ENCODE measurements around the gene CDK5RAP2. TPM values are rescaled to one million over a fixed set of nuclear protein-coding genes. Genes with fewer than 3 reads are reported as not detected.
"Not testable (repeated sequence)": the region's sequence is repeated elsewhere in the genome, so short reads cannot be mapped to it uniquely, and the experiment has no call there.

CDK5RAP2 gene
- total RNA-seq, 1 donor from 2014 or later = 54.7 TPM

DNA sequence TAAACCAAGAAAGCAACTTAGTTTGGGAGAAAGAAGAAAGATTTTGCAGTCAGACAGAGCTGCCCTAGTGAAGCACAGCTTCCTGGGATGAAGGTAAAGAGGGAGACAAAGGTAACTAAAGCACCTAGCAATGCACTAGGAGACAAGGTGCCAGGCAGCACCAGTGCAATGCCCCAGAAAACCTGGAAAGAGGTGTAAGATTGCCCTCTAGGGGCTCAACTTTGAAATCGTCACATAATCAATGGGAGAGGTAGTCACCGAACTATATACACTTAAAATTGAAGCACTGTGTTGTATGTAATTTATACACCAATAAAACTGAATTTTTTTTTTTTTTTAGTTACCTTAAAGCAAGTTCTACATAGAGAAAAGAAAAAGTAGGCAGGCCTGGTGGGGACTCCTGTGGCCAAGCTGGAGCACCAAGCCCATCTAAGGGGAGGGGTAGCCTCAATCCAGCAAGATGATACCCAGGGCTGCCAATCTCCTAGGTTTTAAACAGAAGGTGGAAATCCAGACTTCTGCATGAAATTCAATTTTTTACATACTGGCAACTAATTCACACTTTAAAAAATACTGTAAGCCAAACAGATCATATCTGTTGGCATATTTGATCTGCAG lies 48.2 kb downstream of the CDK5RAP2 start:
- Histone ChIP-seq H3K27me3 (ENCODE audit: low read depth) (no peaks in the 10 kb centered on the region), H3K36me3 (peaks cover 77% of the 10 kb centered on the region), H3K9me3 (no peaks in the 10 kb centered on the region), H3K4me1 (no peaks in the 10 kb centered on the region), H3K4me3 (no peak overlapping the region), H3K27ac (peak overlapping the region; percentile 48)
- DNase-seq (no peak), ATAC-seq (peak; percentile 85 to 88)
- intact Hi-C loops (cut with DNase I) = no loop called here
- TF ChIP-seq, protein P1, sequence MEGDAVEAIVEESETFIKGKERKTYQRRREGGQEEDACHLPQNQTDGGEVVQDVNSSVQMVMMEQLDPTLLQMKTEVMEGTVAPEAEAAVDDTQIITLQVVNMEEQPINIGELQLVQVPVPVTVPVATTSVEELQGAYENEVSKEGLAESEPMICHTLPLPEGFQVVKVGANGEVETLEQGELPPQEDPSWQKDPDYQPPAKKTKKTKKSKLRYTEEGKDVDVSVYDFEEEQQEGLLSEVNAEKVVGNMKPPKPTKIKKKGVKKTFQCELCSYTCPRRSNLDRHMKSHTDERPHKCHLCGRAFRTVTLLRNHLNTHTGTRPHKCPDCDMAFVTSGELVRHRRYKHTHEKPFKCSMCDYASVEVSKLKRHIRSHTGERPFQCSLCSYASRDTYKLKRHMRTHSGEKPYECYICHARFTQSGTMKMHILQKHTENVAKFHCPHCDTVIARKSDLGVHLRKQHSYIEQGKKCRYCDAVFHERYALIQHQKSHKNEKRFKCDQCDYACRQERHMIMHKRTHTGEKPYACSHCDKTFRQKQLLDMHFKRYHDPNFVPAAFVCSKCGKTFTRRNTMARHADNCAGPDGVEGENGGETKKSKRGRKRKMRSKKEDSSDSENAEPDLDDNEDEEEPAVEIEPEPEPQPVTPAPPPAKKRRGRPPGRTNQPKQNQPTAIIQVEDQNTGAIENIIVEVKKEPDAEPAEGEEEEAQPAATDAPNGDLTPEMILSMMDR (IDR thresholded peaks at IDR 0.05) = peak; percentile 41

DNA sequence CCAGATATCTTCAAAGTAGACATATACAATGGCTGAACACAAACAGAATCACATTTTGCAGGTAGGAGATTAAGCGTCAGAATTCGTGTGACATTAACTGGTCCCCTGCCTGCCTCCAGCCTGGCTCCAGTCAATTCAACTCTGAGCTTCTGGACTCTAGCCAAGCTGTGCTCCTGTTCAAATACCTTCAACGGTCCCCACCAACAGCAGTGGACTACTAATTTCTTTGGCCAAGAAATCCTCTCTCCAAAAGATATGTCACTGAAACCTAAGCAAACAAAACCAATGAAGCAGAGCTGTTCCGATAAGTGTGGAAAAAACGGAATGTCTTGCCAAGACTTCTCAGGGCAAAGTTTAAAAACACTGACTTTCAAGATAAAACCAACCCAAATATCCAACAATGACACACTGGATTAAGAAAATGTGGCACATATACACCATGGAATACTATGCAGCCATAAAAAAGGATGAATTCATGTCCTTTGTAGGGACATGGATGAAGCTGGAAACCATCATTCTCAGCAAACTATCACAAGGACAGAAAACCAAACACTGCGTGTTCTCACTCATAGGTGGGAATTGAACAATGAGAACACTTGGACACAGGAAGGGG lies 49.6 kb downstream of the CDK5RAP2 start:
- ATAC-seq; H3K27ac ChIP-seq; H3K4me1 ChIP-seq; H3K9me3 ChIP-seq; intact Hi-C loops (cut with DNase I); H3K4me3 ChIP-seq; H3K27me3 ChIP-seq (ENCODE audit: low read depth); DNase-seq: not testable (repeated sequence)
- H3K36me3 ChIP-seq = peaks cover 80% of the 10 kb centered on the region

DNA sequence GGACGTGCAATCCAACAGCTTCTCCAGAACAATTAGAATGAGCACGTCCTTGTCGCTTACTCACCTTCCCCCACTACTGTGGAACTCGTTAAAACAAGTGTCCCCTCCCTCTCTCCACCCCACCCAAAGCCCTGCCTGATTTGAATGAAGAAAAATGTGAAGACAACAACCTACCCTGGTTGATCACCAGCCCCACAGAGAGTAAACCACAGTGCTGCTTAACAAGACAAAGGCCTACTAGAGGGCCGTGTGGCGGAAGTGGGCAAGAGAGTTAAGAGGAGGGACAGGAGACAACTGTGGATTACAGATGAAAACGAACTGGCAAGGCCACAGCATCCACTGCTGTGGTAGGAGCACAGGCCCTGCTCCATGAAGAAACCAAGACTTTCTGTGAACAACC lies 51.1 kb downstream of the CDK5RAP2 start:
- Histone ChIP-seq H3K4me1 (peaks cover 8% of the 10 kb centered on the region), H3K9me3 (no peaks in the 10 kb centered on the region), H3K4me3 (no peak overlapping the region), H3K36me3 (peaks cover 80% of the 10 kb centered on the region), H3K27ac (no peak overlapping the region), H3K27me3 (ENCODE audit: low read depth) (no peaks in the 10 kb centered on the region)
- intact Hi-C loops (cut with DNase I) = no loop called here
- TF ChIP-seq, protein P1 (IDR thresholded peaks at IDR 0.05) = no peak
- ATAC-seq (no peak), DNase-seq (no peak)

DNA sequence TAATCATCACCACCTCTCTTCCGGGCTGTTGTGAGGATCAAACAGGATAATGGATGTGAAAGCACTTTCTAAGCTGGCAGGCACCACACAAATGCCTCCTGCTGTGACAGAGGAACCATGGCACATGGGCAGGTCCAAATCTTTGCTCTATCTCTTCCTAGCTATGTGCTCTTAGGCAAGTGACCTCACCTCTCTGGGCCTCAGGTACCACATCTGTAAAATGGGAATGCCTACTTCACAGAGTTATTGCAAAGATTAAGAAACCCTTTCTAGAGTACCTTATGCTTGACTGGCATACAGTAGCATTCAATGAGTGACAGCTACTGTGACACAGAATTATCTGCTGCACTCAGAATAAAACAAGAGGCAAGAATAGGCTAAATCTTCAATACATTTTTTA lies 51.6 kb downstream of the CDK5RAP2 start:
- ATAC-seq = no peak
- TF ChIP-seq, protein P1 (IDR thresholded peaks at IDR 0.05) = no peak
- Histone ChIP-seq H3K27ac (no peak overlapping the region), H3K4me3 (no peak overlapping the region), H3K36me3 (peaks cover 82% of the 10 kb centered on the region), H3K4me1 (peaks cover 8% of the 10 kb centered on the region), H3K9me3 (no peaks in the 10 kb centered on the region), H3K27me3 (ENCODE audit: low read depth) (no peaks in the 10 kb centered on the region)
- no peak for DNase-seq
- intact Hi-C loops (cut with DNase I) = no loop called here

DNA sequence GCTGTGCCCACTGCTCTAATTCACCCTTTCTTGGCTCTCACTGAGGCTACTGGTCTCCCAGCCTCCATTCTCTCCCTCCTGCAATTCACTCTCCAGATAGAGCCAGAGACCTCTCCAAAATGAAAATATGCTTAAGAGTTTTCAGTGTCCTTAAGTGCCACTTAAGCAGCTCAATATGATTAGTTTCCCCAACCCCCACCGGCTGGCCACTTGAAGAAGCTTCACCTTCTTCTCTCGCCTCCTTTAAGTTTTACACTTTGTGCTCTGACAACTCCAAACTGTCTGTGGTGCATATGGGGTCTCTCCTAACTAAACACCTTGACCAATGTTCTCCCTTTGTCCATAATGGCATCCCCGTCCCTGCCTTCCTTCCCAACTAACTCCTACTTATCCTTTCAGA lies 53.4 kb downstream of the CDK5RAP2 start:
- DNase-seq (peak; percentile 58), ATAC-seq (peak; percentile 48 to 64)
- no peaks in the 10 kb centered on the region for H3K9me3 ChIP-seq
- intact Hi-C loops (cut with DNase I) = no loop called here
- peaks cover 8% of the 10 kb centered on the region for H3K4me1 ChIP-seq
- no peak overlapping the region for H3K27ac ChIP-seq
- no peak overlapping the region for H3K4me3 ChIP-seq
- no peaks in the 10 kb centered on the region for H3K27me3 ChIP-seq (ENCODE audit: low read depth)
- H3K36me3 ChIP-seq = peaks cover 82% of the 10 kb centered on the region
- TF ChIP-seq, protein P1 (IDR thresholded peaks at IDR 0.05) = no peak

DNA sequence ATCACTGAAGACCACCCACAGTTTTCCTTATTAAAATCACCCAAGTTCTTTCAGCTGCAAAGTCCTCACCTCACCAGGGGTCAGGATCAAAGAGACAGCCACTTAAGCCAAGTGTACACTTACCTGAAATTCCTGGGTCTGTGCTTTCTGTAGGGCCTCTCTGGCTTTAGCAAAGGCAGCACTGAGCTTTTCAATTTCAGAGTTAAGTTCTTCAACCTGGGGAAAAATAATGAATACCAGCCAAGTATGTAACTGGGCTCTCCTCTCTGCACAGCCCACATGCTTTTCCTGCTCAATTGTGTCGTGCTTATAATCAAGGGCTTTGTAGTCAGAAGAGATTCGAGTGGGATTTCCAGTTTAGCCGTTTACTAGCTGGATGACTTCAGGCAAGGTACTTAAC lies 55.1 kb downstream of the CDK5RAP2 start:
- H3K9me3 ChIP-seq = no peaks in the 10 kb centered on the region
- DNase-seq (no peak), ATAC-seq (peak; percentile 89 to 91)
- intact Hi-C loops (cut with DNase I) = no loop called here
- H3K4me1 ChIP-seq = peaks cover 8% of the 10 kb centered on the region
- H3K4me3 ChIP-seq = no peak overlapping the region
- peaks cover 76% of the 10 kb centered on the region for H3K36me3 ChIP-seq
- no peaks in the 10 kb centered on the region for H3K27me3 ChIP-seq (ENCODE audit: low read depth)
- TF ChIP-seq, protein P1 (IDR thresholded peaks at IDR 0.05) = no peak
- H3K27ac ChIP-seq = peak overlapping the region; percentile 26
